RWPE2 (cell line): ENCODE measurements around the gene DMBX1.

Source experiments
- ATAC-seq: fragments of 200-7000 bp; cut with Tn5 transposase; 3 replicates; pipeline ENCODE4 v1.9.1; 2021; ENCODE audit warnings: low read depth
- DNase-seq: peaks from one replicate; pipeline ENCODE4 v3.0.0-alpha.2; 2020; ENCODE audit warnings: low spot score
- H3K27ac ChIP-seq: fragments of 450-650 bp; 2 replicates; pipeline ENCODE4 v1.5.1; 2017; ENCODE audit warnings: mild to moderate bottlenecking; ENCODE audit not compliant: poor library complexity, severe bottlenecking
- H3K27me3 ChIP-seq: fragments of 250-450 bp; sonication (Bioruptor Pico); 2 replicates; pipeline ENCODE4 v1.5.1; 2021; ENCODE audit warnings: mild to moderate bottlenecking, moderate library complexity; ENCODE audit not compliant: insufficient read depth, poor library complexity, severe bottlenecking
- H3K36me3 ChIP-seq: fragments of 250-450 bp; sonication (Bioruptor Pico); 2 replicates; pipeline ENCODE4 v1.5.1; 2020; ENCODE audit warnings: low read depth, mild to moderate bottlenecking, moderate library complexity
- H3K4me1 ChIP-seq: fragments of 250-450 bp; sonication (Bioruptor Pico); 2 replicates; pipeline ENCODE4 v1.5.1; 2021; ENCODE audit warnings: mild to moderate bottlenecking, moderate library complexity; ENCODE audit not compliant: insufficient read depth, poor library complexity, severe bottlenecking
- H3K4me3 ChIP-seq: fragments of 250-450 bp; sonication (Bioruptor Pico); 2 replicates; pipeline ENCODE4 v1.5.1; 2021; ENCODE audit warnings: mild to moderate bottlenecking, moderate library complexity; ENCODE audit not compliant: severe bottlenecking
- H3K9me3 ChIP-seq: fragments of 250-450 bp; sonication (Bioruptor Pico); 2 replicates; pipeline ENCODE4 v1.5.1; 2021; ENCODE audit warnings: mild to moderate bottlenecking, moderate library complexity; ENCODE audit not compliant: severe bottlenecking
- TF ChIP-seq, protein P1 (sequence below): fragments of 450-650 bp; IDR thresholded peaks from one replicate; pipeline ENCODE4 v1.5.1; 2017; ENCODE audit warnings: mild to moderate bottlenecking, moderate library complexity; ENCODE audit not compliant: poor library complexity, severe bottlenecking

The DMBX1 gene

GRCh38 chr1:46480959-46481646, 8.5 kb upstream of the DMBX1 start:
- DNase-seq (peak; percentile 29), ATAC-seq (no peak)
- H3K4me3 ChIP-seq: no peak overlapping the region
- H3K27me3 ChIP-seq: peaks cover 13% of the 10 kb centered on the region
- TF ChIP-seq, protein P1, sequence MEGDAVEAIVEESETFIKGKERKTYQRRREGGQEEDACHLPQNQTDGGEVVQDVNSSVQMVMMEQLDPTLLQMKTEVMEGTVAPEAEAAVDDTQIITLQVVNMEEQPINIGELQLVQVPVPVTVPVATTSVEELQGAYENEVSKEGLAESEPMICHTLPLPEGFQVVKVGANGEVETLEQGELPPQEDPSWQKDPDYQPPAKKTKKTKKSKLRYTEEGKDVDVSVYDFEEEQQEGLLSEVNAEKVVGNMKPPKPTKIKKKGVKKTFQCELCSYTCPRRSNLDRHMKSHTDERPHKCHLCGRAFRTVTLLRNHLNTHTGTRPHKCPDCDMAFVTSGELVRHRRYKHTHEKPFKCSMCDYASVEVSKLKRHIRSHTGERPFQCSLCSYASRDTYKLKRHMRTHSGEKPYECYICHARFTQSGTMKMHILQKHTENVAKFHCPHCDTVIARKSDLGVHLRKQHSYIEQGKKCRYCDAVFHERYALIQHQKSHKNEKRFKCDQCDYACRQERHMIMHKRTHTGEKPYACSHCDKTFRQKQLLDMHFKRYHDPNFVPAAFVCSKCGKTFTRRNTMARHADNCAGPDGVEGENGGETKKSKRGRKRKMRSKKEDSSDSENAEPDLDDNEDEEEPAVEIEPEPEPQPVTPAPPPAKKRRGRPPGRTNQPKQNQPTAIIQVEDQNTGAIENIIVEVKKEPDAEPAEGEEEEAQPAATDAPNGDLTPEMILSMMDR: no peak
- no peaks in the 10 kb centered on the region for H3K36me3 ChIP-seq
- H3K9me3 ChIP-seq: no peaks in the 10 kb centered on the region
- no peaks in the 10 kb centered on the region for H3K4me1 ChIP-seq
- H3K27ac ChIP-seq: no peak overlapping the region

DNA sequence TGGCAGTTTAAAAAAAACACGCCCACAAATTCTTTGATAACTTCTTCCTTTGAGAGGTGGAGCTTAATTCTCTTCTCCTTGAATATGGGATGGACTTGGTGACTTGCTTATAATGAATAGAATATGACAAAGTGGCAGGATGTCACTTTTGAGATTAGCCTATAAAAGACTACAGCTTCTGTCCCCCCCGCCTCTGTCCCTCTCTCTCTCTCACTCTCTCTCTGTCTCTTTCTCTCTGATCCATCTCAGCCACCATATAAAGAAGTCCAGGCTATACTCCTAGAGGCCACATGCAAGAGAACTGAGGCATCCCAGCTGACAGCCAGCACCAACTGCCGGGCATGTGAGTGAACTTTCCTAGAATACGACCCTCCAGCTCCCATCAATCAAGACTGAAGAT, 7.7 kb upstream of the DMBX1 start:
- no peak for DNase-seq
- Histone ChIP-seq H3K9me3 (no peaks in the 10 kb centered on the region), H3K27ac (no peak overlapping the region), H3K36me3 (no peaks in the 10 kb centered on the region), H3K4me1 (no peaks in the 10 kb centered on the region), H3K4me3 (no peak overlapping the region), H3K27me3 (peaks cover 21% of the 10 kb centered on the region)
- ATAC-seq: no peak
- TF ChIP-seq, protein P1: no peak

DNA sequence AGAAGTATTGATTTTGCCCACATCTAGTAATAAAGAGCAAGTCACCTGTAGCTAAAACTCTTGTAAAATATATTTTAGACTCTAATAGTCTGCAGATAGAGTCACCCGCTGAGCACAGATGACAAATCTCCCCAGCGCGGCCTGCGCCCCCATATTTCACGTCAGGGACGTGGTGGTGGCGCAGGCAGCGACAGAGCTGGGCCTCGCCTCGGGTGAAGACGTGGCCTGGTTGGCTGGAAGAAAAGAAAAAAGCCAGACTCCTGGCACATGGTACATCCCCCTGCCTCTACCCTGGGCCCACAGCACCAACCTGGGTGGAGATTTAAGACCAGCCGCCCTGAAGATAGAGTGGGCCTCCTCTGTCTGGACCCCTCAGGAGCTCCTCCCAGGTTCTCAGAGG, 6.0 kb upstream of the DMBX1 start:
- TF ChIP-seq, protein P1: no peak
- DNase-seq (no peak), ATAC-seq (no peak)
- Histone ChIP-seq H3K27ac (no peak overlapping the region), H3K36me3 (no peaks in the 10 kb centered on the region), H3K4me3 (no peak overlapping the region), H3K27me3 (peaks cover 37% of the 10 kb centered on the region), H3K4me1 (no peaks in the 10 kb centered on the region), H3K9me3 (no peaks in the 10 kb centered on the region)

DNA sequence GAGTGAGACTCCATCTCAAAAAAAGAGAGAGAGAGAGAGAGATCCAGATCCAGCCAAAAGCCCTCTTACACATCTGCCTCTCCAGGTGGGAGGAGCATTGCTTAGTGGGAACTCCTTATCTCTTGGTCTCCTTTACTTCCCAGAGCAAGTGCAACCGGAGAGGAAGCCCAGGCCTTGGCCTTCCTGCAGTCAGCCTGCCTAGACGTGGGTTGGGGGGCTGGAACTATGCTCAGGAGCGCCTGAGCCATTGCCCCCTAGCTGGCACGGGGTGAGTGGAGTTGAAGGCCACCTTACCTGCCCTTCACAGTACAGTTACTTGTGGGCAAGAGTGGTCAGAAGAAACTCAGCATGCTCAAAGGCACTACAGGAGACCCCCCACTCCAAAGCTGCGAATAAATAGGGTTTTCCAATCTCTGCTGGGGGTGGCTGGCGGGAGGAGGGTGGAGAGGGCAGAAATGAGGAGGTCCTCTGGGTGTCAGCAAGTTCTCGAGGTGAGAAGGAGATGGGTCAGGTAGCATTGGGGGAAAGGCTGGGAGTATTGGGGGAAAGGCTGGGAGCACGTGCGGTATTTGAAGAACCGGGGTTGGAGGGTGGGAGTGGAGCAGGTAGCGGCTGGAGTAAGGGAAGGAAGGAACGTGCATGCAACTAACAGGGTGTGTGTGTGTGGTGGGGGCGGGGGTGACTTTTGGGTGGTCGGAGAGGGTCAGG, 4.7 kb upstream of the DMBX1 start:
- TF ChIP-seq, protein P1: no peak
- Histone ChIP-seq H3K9me3 (no peaks in the 10 kb centered on the region), H3K27me3 (peaks cover 51% of the 10 kb centered on the region), H3K27ac (no peak overlapping the region), H3K36me3 (no peaks in the 10 kb centered on the region), H3K4me1 (no peaks in the 10 kb centered on the region), H3K4me3 (no peak overlapping the region)
- no peak for ATAC-seq
- DNase-seq: peak; percentile 28
